ENCODE results near the gene LTBP1. TPM values are rescaled to one million over a fixed set of nuclear protein-coding genes. Genes with fewer than 3 reads are reported as not detected.

The LTBP1 gene
- total and polyA plus RNA-seq, 8 donors, result 11.0 to 134 (median 25.6) TPM

DNA sequence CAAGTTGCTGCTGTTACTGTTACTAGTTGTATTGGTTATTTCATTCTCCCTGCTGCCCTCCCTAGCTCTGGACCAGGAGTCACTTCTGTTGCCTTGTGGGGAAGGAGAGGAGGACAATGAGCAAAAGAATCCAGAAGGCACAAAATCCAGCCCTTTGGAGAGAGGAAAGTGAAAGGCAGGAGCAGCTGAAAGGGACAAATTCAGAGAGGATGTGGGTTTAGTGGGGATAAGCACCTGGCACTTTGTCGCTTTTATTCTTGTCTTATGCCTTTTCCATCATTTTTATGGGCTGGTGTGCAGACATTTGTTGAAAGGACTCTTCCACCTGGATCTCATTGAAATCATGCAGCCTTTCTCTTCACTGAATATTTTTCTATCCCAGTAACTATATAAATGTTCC is 24.3 kb upstream of the LTBP1 start:
- H3K4me1 ChIP-seq, result no peaks in the 10 kb centered on the region
- no peak overlapping the region for H3K27ac ChIP-seq
- intact Hi-C loops (cut with DNase I; ENCODE audit: low total_unique reads), result no loop called here
- H3K36me3 ChIP-seq, result no peaks in the 10 kb centered on the region
- TF ChIP-seq POLR2AphosphoS5 (IDR thresholded peaks at IDR 0.05) (no peak), POLR2A (IDR thresholded peaks at IDR 0.05) (no peak), EP300 (IDR thresholded peaks at IDR 0.05) (no peak)
- TF ChIP-seq, protein P1, sequence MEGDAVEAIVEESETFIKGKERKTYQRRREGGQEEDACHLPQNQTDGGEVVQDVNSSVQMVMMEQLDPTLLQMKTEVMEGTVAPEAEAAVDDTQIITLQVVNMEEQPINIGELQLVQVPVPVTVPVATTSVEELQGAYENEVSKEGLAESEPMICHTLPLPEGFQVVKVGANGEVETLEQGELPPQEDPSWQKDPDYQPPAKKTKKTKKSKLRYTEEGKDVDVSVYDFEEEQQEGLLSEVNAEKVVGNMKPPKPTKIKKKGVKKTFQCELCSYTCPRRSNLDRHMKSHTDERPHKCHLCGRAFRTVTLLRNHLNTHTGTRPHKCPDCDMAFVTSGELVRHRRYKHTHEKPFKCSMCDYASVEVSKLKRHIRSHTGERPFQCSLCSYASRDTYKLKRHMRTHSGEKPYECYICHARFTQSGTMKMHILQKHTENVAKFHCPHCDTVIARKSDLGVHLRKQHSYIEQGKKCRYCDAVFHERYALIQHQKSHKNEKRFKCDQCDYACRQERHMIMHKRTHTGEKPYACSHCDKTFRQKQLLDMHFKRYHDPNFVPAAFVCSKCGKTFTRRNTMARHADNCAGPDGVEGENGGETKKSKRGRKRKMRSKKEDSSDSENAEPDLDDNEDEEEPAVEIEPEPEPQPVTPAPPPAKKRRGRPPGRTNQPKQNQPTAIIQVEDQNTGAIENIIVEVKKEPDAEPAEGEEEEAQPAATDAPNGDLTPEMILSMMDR (IDR thresholded peaks at IDR 0.05), result no peak
- DNase-seq, result no peak
- no peak overlapping the region for H3K4me3 ChIP-seq
- no peaks in the 10 kb centered on the region for H3K9me3 ChIP-seq
- WGBS, 5 donors, result 85 to 100% (median 91%) methylated on average over 1 of the region's 1 CpG
- no peaks in the 10 kb centered on the region for H3K27me3 ChIP-seq

DNA sequence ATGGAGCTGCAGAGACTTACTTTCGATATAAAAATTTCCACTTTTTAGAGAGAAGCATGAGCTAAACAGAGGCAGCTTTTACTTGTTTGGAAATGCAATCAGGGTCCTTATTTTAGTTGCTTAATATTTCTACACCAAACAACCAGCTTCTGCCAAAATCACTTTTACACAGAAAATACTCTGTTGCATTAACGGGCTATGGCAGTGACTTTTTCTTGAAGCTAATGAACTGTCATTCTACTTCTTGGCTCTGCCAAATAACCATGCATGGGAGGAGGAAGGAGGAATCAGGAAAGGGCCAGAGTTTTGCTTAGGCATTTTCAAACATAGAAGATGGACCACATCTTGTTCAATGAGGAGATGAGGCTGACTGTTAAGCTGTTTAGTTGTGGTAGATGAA is 23.6 kb upstream of the LTBP1 start:
- H3K27ac ChIP-seq, result no peak overlapping the region
- H3K4me1 ChIP-seq, result no peaks in the 10 kb centered on the region
- no peaks in the 10 kb centered on the region for H3K36me3 ChIP-seq
- H3K4me3 ChIP-seq, result no peak overlapping the region
- WGBS, 5 donors, result 70 to 88% (median 79%) methylated on average over 2 of the region's 2 CpGs
- intact Hi-C loops (cut with DNase I; ENCODE audit: low total_unique reads), result no loop called here
- no peak for DNase-seq
- no peaks in the 10 kb centered on the region for H3K27me3 ChIP-seq
- no peaks in the 10 kb centered on the region for H3K9me3 ChIP-seq
- TF ChIP-seq, protein P1 (IDR thresholded peaks at IDR 0.05), result no peak
- TF ChIP-seq POLR2A (IDR thresholded peaks at IDR 0.05) (no peak), POLR2AphosphoS5 (IDR thresholded peaks at IDR 0.05) (no peak), EP300 (IDR thresholded peaks at IDR 0.05) (no peak)

DNA sequence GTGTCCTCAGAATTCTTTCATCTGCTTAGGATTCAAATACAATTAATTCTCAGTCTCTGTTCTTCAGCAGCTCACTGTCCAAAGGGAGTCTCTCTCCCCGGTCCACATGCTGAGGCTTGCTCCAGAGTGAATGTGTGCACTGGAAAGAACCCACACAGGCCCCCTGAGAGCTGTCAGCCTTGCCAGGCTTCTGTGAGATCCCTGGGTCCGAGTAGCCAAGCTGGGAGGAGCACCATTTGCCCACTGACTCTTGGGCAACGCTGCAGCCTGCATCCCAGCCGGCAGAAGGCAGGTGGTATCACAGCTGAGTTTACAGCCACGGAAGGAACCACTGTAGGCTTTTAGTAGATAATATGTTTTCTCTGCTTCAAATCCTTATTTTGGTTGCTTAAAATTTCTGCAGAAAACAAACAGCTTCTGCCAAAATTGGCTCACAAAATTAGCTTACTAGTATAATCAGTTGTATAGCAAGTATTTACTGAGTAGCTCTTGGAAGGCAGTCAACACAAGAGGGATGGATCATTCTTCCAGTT is 21.4 kb upstream of the LTBP1 start:
- DNase-seq, result no peak
- Histone ChIP-seq H3K27ac (no peak overlapping the region), H3K4me1 (no peaks in the 10 kb centered on the region), H3K36me3 (no peaks in the 10 kb centered on the region), H3K27me3 (no peaks in the 10 kb centered on the region), H3K4me3 (no peak overlapping the region), H3K9me3 (no peaks in the 10 kb centered on the region)
- intact Hi-C loops (cut with DNase I; ENCODE audit: low total_unique reads), result no loop called here
- TF ChIP-seq EP300 (IDR thresholded peaks at IDR 0.05) (no peak), POLR2AphosphoS5 (IDR thresholded peaks at IDR 0.05) (no peak), POLR2A (IDR thresholded peaks at IDR 0.05) (no peak)
- TF ChIP-seq, protein P1 (IDR thresholded peaks at IDR 0.05), result no peak
- 36 to 72% (median 67%) methylated on average over 5 of the region's 5 CpGs for WGBS, 5 donors

DNA sequence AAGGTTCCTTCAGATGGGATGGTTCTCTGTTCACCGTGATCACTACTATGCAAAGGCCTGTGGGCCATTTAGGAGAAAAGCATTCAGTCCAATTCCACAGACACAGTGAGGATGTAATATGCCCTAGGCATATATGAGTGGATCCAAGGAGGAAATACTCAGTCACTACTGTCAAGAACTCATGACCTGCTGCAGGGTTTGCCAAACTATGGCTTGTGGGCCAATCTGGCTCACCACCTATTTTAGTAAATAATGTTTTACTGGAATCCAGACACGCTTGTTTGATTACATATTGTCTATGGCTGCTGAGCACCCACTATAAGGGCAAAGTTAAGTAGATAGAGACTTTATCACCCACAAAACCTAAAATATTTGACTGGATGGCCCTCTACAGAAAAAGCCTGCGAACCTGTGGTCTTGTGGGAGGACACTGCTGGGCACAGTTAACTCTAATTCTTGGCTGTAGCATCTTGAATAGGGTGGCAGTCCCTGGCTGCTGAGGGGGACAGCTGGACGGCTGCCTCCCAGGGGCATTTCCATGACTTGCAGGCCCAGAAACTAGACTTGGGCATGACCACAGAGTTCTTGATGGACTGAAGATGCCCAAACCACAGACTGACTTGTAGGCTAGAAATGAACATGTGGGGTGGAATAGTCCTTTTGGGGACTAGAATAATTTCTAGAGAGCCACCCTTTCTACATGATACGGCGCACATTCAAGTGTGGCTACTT is 20.6 kb upstream of the LTBP1 start:
- no peaks in the 10 kb centered on the region for H3K4me1 ChIP-seq
- DNase-seq, result no peak
- no peaks in the 10 kb centered on the region for H3K27me3 ChIP-seq
- H3K27ac ChIP-seq, result no peak overlapping the region
- H3K4me3 ChIP-seq, result no peak overlapping the region
- H3K9me3 ChIP-seq, result no peaks in the 10 kb centered on the region
- no peaks in the 10 kb centered on the region for H3K36me3 ChIP-seq
- intact Hi-C loops (cut with DNase I; ENCODE audit: low total_unique reads), result no loop called here
- WGBS, 5 donors, result 81 to 92% (median 86%) methylated on average over 6 of the region's 6 CpGs
- no peak for TF ChIP-seq POLR2AphosphoS5 (IDR thresholded peaks at IDR 0.05)
- TF ChIP-seq, protein P1 (IDR thresholded peaks at IDR 0.05), result no peak
- TF ChIP-seq POLR2A (IDR thresholded peaks at IDR 0.05), result no peak
- TF ChIP-seq EP300 (IDR thresholded peaks at IDR 0.05), result no peak
